HFF-Myc (cell line): ENCODE measurements around the gene TFAP2A.

Source experiments
- DNase-seq: peaks from one replicate; pipeline ENCODE4 v3.0.0-alpha.2; 2011; ENCODE audit warnings: low read depth; ENCODE audit errors: extremely low read depth
- H3K4me3 ChIP-seq: replicated peaks from 2 replicates; pipeline ENCODE4 v1.5.1; 2011; ENCODE audit warnings: low read depth, mild to moderate bottlenecking, control low read depth, low read length
- TF ChIP-seq, protein P1 (sequence below): IDR thresholded peaks from 2 replicates; pipeline ENCODE4 v1.5.1; 2012; ENCODE audit warnings: mild to moderate bottlenecking, low read depth, low read length, control low read depth; ENCODE audit errors: missing control alignments

TFAP2A gene

GRCh38 chr6:10399451-10399850, 15.4 kb downstream of the TFAP2A start:
- TF ChIP-seq, protein P1, sequence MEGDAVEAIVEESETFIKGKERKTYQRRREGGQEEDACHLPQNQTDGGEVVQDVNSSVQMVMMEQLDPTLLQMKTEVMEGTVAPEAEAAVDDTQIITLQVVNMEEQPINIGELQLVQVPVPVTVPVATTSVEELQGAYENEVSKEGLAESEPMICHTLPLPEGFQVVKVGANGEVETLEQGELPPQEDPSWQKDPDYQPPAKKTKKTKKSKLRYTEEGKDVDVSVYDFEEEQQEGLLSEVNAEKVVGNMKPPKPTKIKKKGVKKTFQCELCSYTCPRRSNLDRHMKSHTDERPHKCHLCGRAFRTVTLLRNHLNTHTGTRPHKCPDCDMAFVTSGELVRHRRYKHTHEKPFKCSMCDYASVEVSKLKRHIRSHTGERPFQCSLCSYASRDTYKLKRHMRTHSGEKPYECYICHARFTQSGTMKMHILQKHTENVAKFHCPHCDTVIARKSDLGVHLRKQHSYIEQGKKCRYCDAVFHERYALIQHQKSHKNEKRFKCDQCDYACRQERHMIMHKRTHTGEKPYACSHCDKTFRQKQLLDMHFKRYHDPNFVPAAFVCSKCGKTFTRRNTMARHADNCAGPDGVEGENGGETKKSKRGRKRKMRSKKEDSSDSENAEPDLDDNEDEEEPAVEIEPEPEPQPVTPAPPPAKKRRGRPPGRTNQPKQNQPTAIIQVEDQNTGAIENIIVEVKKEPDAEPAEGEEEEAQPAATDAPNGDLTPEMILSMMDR, result no peak
- H3K4me3 ChIP-seq, result no peak overlapping the region
- DNase-seq, result no peak

GRCh38 chr6:10398446-10399218, 16.2 kb downstream of the TFAP2A start:
- no peak overlapping the region for H3K4me3 ChIP-seq
- no peak for DNase-seq
- TF ChIP-seq, protein P1, result no peak

- no peak overlapping the region for H3K4me3 ChIP-seq
- TF ChIP-seq, protein P1, result no peak
- no peak for DNase-seq
Observed at GRCh38 chr6:10397756-10398445, 17.0 kb downstream of the TFAP2A start.

DNA sequence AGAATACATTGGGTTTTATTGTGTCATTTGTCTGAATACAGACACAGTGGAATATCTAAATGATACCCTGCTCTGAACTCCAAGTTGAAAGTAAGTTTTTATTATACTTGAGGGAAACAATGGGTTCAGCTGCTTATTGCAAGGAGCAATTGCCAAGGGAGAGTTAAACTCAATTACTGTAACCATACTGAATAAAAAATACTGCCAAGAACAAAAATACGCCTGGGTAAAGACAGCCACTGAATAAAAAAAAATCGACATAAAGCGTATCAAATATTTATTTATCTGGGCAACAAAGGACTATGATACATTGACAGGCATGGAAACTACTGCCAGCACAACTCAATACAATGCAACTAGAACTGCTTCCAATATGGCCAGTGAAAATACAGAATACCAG, 18.1 kb downstream of the TFAP2A start:
- no peak overlapping the region for H3K4me3 ChIP-seq
- TF ChIP-seq, protein P1, result no peak
- no peak for DNase-seq

GRCh38 chr6:10395704-10396546, 18.9 kb downstream of the TFAP2A start:
- TF ChIP-seq, protein P1, result no peak
- H3K4me3 ChIP-seq, result no peak overlapping the region
- no peak for DNase-seq

DNA sequence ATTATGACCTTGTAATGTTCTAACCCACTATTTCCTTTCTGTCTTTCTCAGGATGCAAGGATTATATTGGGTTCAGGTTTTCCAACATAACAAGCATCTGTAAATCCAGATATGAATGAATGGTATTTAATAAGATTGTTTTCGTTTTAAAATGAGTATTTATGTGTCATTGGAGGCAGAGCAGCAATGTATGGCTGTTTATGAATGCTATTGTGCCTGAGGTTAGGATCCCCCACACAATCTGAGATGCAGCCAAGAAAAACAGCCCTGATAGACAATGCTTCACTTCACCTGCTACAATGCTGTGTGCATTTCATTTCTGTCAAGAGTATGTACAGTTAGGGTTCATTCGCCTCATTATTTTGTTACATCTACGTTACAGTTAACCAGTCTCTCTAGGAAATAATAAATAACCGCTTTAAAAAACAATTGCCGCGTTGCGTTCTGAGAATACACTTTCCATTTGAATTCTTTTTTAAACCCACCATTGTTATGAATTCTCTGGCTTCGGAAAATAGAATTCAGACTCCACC, 19.6 kb downstream of the TFAP2A start:
- TF ChIP-seq, protein P1, result no peak
- DNase-seq, result no peak
- H3K4me3 ChIP-seq, result no peak overlapping the region
